Breast epithelium (tissue), 4 donors: ENCODE data around the gene DUSP28. TPM values are rescaled to one million over a fixed set of nuclear protein-coding genes. Genes with fewer than 3 reads are reported as not detected.
"Not testable (repeated sequence)": the region's sequence is repeated elsewhere in the genome, so short reads cannot be mapped to it uniquely, and the experiment has no call there.

Experiments used
- DNase-seq, 2 donors: peaks; one replicate each; pipeline ENCODE4 v3.0.0-alpha.2; 2019; ENCODE audit warnings: low spot score in 2 of 2
- H3K27ac ChIP-seq, 2 donors: fragments of 200-600 bp; sonication (generic) in 1 of 2; one replicate each; pipeline ENCODE4 v1.5.1; 2016 to 2019; ENCODE audit warnings: mild to moderate bottlenecking in 1 of 2
- H3K27me3 ChIP-seq, 2 donors: fragments of 200-600 bp; sonication (generic) in 1 of 2; one replicate each; pipeline versions ENCODE4 v1.5.1 to v1.6.0; 2017 to 2019; ENCODE audit warnings: control low read depth in 1 of 2, mild to moderate bottlenecking in 1 of 2
- H3K36me3 ChIP-seq: fragments of 200-600 bp; one replicate; pipeline ENCODE4 v1.5.1; 2019
- H3K4me1 ChIP-seq, 2 donors: fragments of 200-600 bp; sonication (generic); one replicate each; pipeline ENCODE4 v1.5.1; 2016 to 2019; ENCODE audit warnings: control low read depth in 1 of 2
- H3K4me3 ChIP-seq, 3 donors: fragments of 200-600 bp; sonication (generic); 1 replicate in 2 of 3; 2 replicates in 1 of 3; pipeline ENCODE4 v1.5.1; 2016 to 2019; ENCODE audit warnings: mild to moderate bottlenecking in 3 of 3, moderate library complexity in 2 of 3
- H3K9me3 ChIP-seq, 2 donors: fragments of 200-600 bp; sonication (generic) in 1 of 2; one replicate each; pipeline ENCODE4 v1.5.1; 2016 to 2019; ENCODE audit warnings: control low read depth in 1 of 2
- POLR2A ChIP-seq: fragments of 450-650 bp; IDR thresholded peaks from one replicate; pipeline ENCODE4 v1.6.1; 2016; ENCODE audit warnings: antibody characterized with exemption, mild to moderate bottlenecking, moderate library complexity
- POLR2AphosphoS5 ChIP-seq, 3 donors: sonication (generic); formaldehyde crosslinking; IDR thresholded peaks; one replicate each; pipeline ENCODE4 v1.6.1; 2017; ENCODE audit warnings: antibody characterized with exemption in 3 of 3
- intact Hi-C: fragments of 100-400 bp; cut with DNase I; formaldehyde crosslinking; loops from one replicate; pipeline ENCODE4 v1.15.1; 2023; ENCODE audit warnings: low total_unique reads
- total RNA-seq, 3 donors: library from RNA; depleted of rRNA; stranded (reverse); fragments of >200 nt; gene quantifications; one replicate each; pipeline ENCODE4 v1.1.0, GENCODE V29; 2016
- TF ChIP-seq, protein P1 (sequence below), 3 donors: fragments of 450-650 bp; IDR thresholded peaks; one replicate each; pipeline ENCODE4 v1.5.1; 2016 to 2017; ENCODE audit warnings: antibody characterized with exemption in 3 of 3, mild to moderate bottlenecking in 3 of 3, moderate library complexity in 3 of 3

Gene DUSP28
- total RNA-seq, 3 donors from 2014 or later, result 5.9 to 8.8 (median 6.9) TPM

- Histone ChIP-seq H3K4me3 (peak overlapping the region; percentile 89 to 96 (median 90)), H3K36me3 (no peaks in the 10 kb centered on the region), H3K4me1 (peaks cover 12 to 16% of the 10 kb centered on the region in 2 donors), H3K9me3 (no peaks in the 10 kb centered on the region), H3K27ac (peak overlapping the region; percentile 100), H3K27me3 (no peaks in the 10 kb centered on the region)
- TF ChIP-seq POLR2AphosphoS5 (IDR thresholded peaks at IDR 0.05), result no peak
- TF ChIP-seq, protein P1, sequence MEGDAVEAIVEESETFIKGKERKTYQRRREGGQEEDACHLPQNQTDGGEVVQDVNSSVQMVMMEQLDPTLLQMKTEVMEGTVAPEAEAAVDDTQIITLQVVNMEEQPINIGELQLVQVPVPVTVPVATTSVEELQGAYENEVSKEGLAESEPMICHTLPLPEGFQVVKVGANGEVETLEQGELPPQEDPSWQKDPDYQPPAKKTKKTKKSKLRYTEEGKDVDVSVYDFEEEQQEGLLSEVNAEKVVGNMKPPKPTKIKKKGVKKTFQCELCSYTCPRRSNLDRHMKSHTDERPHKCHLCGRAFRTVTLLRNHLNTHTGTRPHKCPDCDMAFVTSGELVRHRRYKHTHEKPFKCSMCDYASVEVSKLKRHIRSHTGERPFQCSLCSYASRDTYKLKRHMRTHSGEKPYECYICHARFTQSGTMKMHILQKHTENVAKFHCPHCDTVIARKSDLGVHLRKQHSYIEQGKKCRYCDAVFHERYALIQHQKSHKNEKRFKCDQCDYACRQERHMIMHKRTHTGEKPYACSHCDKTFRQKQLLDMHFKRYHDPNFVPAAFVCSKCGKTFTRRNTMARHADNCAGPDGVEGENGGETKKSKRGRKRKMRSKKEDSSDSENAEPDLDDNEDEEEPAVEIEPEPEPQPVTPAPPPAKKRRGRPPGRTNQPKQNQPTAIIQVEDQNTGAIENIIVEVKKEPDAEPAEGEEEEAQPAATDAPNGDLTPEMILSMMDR (IDR thresholded peaks at IDR 0.05), result peak in 2 of 3 donors; percentile 38 to 51
- DNase-seq, result peak in 1 of 2 donors; percentile 49
- intact Hi-C loops, result no loop called here
These were observed 1.3 kb downstream of the DUSP28 start for GRCh38 chr2:240561325-240561971.

DNA sequence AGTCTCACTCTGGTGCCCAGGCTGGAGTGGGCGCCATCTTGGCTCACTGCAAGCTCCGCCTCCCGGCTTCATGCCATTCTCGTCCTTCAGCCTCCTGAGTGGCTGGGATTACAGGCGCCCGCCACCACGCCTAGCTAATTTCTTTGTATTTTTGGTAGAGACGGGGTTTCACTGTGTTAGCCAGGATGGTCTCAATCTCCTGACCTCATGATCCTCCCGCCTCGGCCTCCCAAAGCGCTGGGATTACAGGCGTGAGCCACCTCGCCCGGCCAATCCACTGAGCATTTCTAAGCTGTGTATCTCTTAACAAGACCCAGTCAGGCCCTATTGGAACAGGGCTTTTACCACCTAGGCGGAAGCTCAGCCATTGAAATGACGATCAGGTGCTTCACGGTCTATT is 3.1 kb downstream of the DUSP28 start:
- H3K27me3 ChIP-seq, H3K4me3 ChIP-seq, intact Hi-C loops, H3K9me3 ChIP-seq, H3K36me3 ChIP-seq: not testable (repeated sequence)
- DNase-seq, result peak; percentile 17 to 39
- Histone ChIP-seq H3K27ac (peak overlapping the region; percentile 100), H3K4me1 (peaks cover 16 to 19% of the 10 kb centered on the region in 2 donors)

- H3K27ac ChIP-seq, result peak overlapping the region; percentile 93 to 100
These were observed 3.9 kb downstream of the DUSP28 start for GRCh38 chr2:240563951-240564560.

GRCh38 chr2:240564561-240565332 is 4.6 kb downstream of the DUSP28 start:
- peaks cover 14 to 24% of the 10 kb centered on the region in 2 donors for H3K4me1 ChIP-seq
- intact Hi-C loops, result no loop called here
- H3K36me3 ChIP-seq, result no peaks in the 10 kb centered on the region
- DNase-seq, result peak; percentile 17 to 19
- no peak overlapping the region for H3K4me3 ChIP-seq
- no peaks in the 10 kb centered on the region for H3K9me3 ChIP-seq
- no peaks in the 10 kb centered on the region for H3K27me3 ChIP-seq
- H3K27ac ChIP-seq, result peak overlapping the region; percentile 93 to 100
- TF ChIP-seq POLR2AphosphoS5 (IDR thresholded peaks at IDR 0.05) (no peak), POLR2A (no peak)
- TF ChIP-seq, protein P1 (IDR thresholded peaks at IDR 0.05), result no peak

More at GRCh38 chr2:240563951-240564560, 3.9 kb downstream of the DUSP28 start:
- Histone ChIP-seq H3K9me3 (no peaks in the 10 kb centered on the region), H3K4me1 (peaks cover 14 to 19% of the 10 kb centered on the region in 2 donors), H3K36me3 (no peaks in the 10 kb centered on the region), H3K4me3 (no peak overlapping the region), H3K27me3 (no peaks in the 10 kb centered on the region)
- intact Hi-C loops, result no loop called here
- TF ChIP-seq, protein P1 (IDR thresholded peaks at IDR 0.05), result no peak
- no peak for TF ChIP-seq POLR2AphosphoS5 (IDR thresholded peaks at IDR 0.05)
- no peak for TF ChIP-seq POLR2A
- peak in 1 of 2 donors; percentile 33 for DNase-seq

DNA sequence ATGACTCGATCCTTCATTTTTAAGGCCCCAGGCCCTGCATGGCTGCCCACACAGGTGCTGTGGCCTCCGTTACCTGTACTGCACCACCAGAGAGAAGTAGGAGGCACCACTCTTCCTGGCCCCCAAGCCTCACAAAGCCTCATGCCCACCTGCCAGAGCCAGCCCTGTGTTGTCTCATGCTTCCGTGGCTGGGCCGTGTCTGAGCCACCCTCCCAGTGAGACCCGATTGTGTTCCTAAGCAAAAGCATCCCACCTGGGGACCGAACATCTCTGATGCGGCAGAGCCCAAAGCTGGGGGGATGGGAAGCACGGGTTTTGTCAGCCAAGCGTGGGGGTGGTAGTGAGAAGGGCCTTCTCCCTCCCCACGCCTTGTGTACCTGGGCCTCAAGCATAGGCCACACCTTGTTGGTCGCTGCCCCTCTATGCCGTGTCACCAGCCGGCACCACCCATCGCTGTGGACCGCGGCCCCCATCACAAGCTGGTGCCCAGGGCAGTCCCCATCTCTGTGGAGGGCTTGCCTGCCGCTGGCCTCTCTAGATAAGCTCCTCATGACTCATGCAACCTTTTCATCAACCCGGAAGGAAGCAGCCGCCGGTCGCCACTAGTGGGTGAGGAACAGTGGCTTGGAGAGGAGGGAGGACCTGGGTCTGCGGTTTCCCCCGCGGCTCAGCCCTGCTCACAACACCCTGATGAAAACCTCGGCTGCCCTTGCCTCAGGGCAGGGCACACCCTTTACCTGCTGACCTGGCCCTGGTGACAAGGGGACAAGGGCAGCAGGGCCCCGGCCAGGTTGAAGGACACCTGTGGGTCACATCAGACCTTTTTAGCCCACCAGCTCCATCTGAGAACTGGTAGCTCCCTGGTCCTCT is 5.4 kb downstream of the DUSP28 start:
- intact Hi-C loops, result no loop called here
- TF ChIP-seq, protein P1 (IDR thresholded peaks at IDR 0.05), result no peak
- TF ChIP-seq POLR2AphosphoS5 (IDR thresholded peaks at IDR 0.05), result peak in 2 of 3 donors; percentile 32 to 64

More for the DNA sequence above, 5.4 kb downstream of the DUSP28 start:
- peak; percentile 80 to 86 for DNase-seq
- Histone ChIP-seq H3K4me3 (peak overlapping the region; percentile 69 to 83 (median 71)), H3K4me1 (peaks cover 14 to 31% of the 10 kb centered on the region in 2 donors), H3K27me3 (no peaks in the 10 kb centered on the region), H3K9me3 (no peaks in the 10 kb centered on the region), H3K27ac (peak overlapping the region; percentile 93 to 100), H3K36me3 (no peaks in the 10 kb centered on the region)
